Astrocyte (in vitro differentiated cells and primary cell): ENCODE measurements around the gene TMEM178B. TPM values are rescaled to one million over a fixed set of nuclear protein-coding genes. Genes with fewer than 3 reads are reported as not detected.

Experiments used
- DNase-seq: peaks from one replicate; pipeline ENCODE4 v3.0.0-alpha.2; 2010; ENCODE audit warnings: low read depth
- FAIRE-seq: peaks from 2 replicates; lab custom pipeline; 2011; peaks lifted over from hg19 to GRCh38; lab: Jason Lieb, UNC
- H2AFZ ChIP-seq: 2 replicates; pipeline ENCODE4 v1.6.0; 2012; ENCODE audit warnings: low read depth, low read length, inconsistent platforms
- H3K27ac ChIP-seq: 2 replicates; pipeline ENCODE4 v1.5.1; 2011; ENCODE audit warnings: low read depth, low read length, inconsistent platforms
- H3K27me3 ChIP-seq: 2 replicates; pipeline ENCODE4 v1.6.0; 2011; ENCODE audit warnings: low read length, inconsistent platforms; ENCODE audit not compliant: insufficient read depth
- H3K36me3 ChIP-seq: 2 replicates; pipeline ENCODE4 v1.5.1; 2011; ENCODE audit warnings: low read length, inconsistent platforms; ENCODE audit not compliant: insufficient read depth
- H3K4me1 ChIP-seq: 2 replicates; pipeline ENCODE4 v1.5.1; 2011; ENCODE audit warnings: low read length, inconsistent platforms; ENCODE audit not compliant: insufficient read depth
- H3K4me2 ChIP-seq: 2 replicates; pipeline ENCODE4 v1.6.0; 2012; ENCODE audit warnings: low read length, inconsistent platforms
- H3K4me3 ChIP-seq: 2 replicates; pipeline ENCODE4 v1.5.1; 2011; ENCODE audit warnings: low read depth, mild to moderate bottlenecking, low read length, inconsistent platforms; ENCODE audit not compliant: insufficient read depth
- H3K79me2 ChIP-seq: 2 replicates; pipeline ENCODE4 v1.6.0; 2012; ENCODE audit warnings: mild to moderate bottlenecking, low read length, inconsistent platforms; ENCODE audit not compliant: insufficient read depth
- H3K9ac ChIP-seq: 2 replicates; pipeline ENCODE4 v1.6.0; 2012; ENCODE audit warnings: mild to moderate bottlenecking, low read length, inconsistent platforms
- H3K9me3 ChIP-seq: 2 replicates; pipeline ENCODE4 v1.5.1; 2012; ENCODE audit warnings: low read depth, mild to moderate bottlenecking, low read length, inconsistent platforms; ENCODE audit not compliant: insufficient read depth
- H4K20me1 ChIP-seq: 2 replicates; pipeline ENCODE4 v1.6.0; 2012; ENCODE audit warnings: low read length, inconsistent platforms; ENCODE audit not compliant: insufficient read depth
- H3K27ac Mint-ChIP-seq: one replicate; pipeline ENCODE4 v1.8.0; 2021; ENCODE audit warnings: mild to moderate bottlenecking, mixed read lengths; ENCODE audit not compliant: unreplicated experiment
- H3K27me3 Mint-ChIP-seq: one replicate; pipeline ENCODE4 v1.8.0; 2021; ENCODE audit warnings: low read depth, mixed read lengths; ENCODE audit not compliant: unreplicated experiment
- H3K36me3 Mint-ChIP-seq: one replicate; pipeline ENCODE4 v1.8.0; 2021; ENCODE audit warnings: low read depth, mixed read lengths; ENCODE audit not compliant: unreplicated experiment
- H3K4me1 Mint-ChIP-seq: one replicate; pipeline ENCODE4 v1.8.0; 2021; ENCODE audit warnings: low read depth, mixed read lengths; ENCODE audit not compliant: unreplicated experiment
- H3K4me3 Mint-ChIP-seq: one replicate; pipeline ENCODE4 v1.8.0; 2021; ENCODE audit warnings: mild to moderate bottlenecking, moderate library complexity, mixed read lengths; ENCODE audit not compliant: unreplicated experiment
- H3K9me3 Mint-ChIP-seq: one replicate; pipeline ENCODE4 v1.8.0; 2021; ENCODE audit warnings: mild to moderate bottlenecking, mixed read lengths; ENCODE audit not compliant: unreplicated experiment
- CTCF ChIP-seq: IDR thresholded peaks from 2 replicates; pipeline ENCODE4 v1.5.1; 2011; ENCODE audit warnings: low read depth, mild to moderate bottlenecking, inconsistent platforms, low read length, moderate library complexity; ENCODE audit not compliant: insufficient read depth
- EZH2 ChIP-seq: IDR thresholded peaks from 2 replicates; pipeline ENCODE4 v1.6.1; 2012; ENCODE audit warnings: mild to moderate bottlenecking, low read length, inconsistent platforms; ENCODE audit not compliant: insufficient read depth
- total RNA-seq: library from RNA; stranded (reverse); gene quantifications from 2 replicates; pipeline ENCODE4 v1.2.1, GENCODE V29; 2021

TMEM178B gene
- total RNA-seq, 1 donor from 2014 or later: 3.9 TPM

- Mint-ChIP-seq H3K9me3 (peaks cover 2% of the 10 kb centered on the region), H3K27ac (no peak overlapping the region), H3K27me3 (peaks cover 10% of the 10 kb centered on the region), H3K36me3 (no peaks in the 10 kb centered on the region), H3K4me3 (no peak overlapping the region), H3K4me1 (no peaks in the 10 kb centered on the region)
- H3K4me2 ChIP-seq: no peak overlapping the region
- no peaks in the 10 kb centered on the region for H3K36me3 ChIP-seq
- H3K4me3 ChIP-seq: no peak overlapping the region
- no peaks in the 10 kb centered on the region for H3K27me3 ChIP-seq
- no peak overlapping the region for H2AFZ ChIP-seq
- H3K9me3 ChIP-seq: no peaks in the 10 kb centered on the region
- no peaks in the 10 kb centered on the region for H4K20me1 ChIP-seq
- no peak for TF ChIP-seq EZH2
- no peak for TF ChIP-seq CTCF
- FAIRE-seq (no peak), DNase-seq (no peak)
- H3K9ac ChIP-seq: no peak overlapping the region
- H3K79me2 ChIP-seq: no peaks in the 10 kb centered on the region
- H3K4me1 ChIP-seq: no peaks in the 10 kb centered on the region
- no peak overlapping the region for H3K27ac ChIP-seq
Measured at GRCh38 chr7:141295367-141295895, 221.6 kb downstream of the TMEM178B start.

DNA sequence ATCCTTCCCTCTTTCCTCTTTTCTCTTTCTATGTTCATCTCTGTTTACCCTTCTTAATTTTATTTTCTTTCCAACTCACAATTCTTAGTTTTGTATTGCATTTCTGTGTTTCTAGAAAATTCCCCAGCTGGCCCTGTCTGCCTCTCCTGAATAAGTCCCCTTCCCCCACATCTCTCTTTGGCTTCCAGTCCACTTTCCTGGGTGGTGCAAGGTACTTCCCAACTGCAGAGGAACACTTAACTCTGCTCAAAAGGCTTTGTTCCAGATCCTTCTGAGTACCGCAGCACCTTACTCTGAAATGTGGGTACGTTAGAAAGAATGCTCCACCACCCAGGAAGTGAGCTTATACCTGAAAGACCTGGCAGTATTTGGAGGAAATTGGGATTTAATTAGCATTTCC lies 227.0 kb downstream of the TMEM178B start:
- no peak overlapping the region for H3K4me3 Mint-ChIP-seq
- TF ChIP-seq EZH2 (no peak), CTCF (no peak)
- Histone ChIP-seq H2AFZ (no peak overlapping the region), H3K27me3 (no peaks in the 10 kb centered on the region), H3K9me3 (no peaks in the 10 kb centered on the region), H3K4me1 (no peaks in the 10 kb centered on the region), H3K4me3 (no peak overlapping the region), H3K79me2 (no peaks in the 10 kb centered on the region), H4K20me1 (no peaks in the 10 kb centered on the region), H3K36me3 (no peaks in the 10 kb centered on the region), H3K27ac (no peak overlapping the region), H3K4me2 (no peak overlapping the region), H3K9ac (no peak overlapping the region)
- FAIRE-seq (no peak), DNase-seq (no peak)
- H3K27ac Mint-ChIP-seq: no peak overlapping the region
- H3K27me3 Mint-ChIP-seq: peaks cover 7% of the 10 kb centered on the region
- no peaks in the 10 kb centered on the region for H3K36me3 Mint-ChIP-seq
- no peaks in the 10 kb centered on the region for H3K4me1 Mint-ChIP-seq
- H3K9me3 Mint-ChIP-seq: peaks cover 2% of the 10 kb centered on the region

DNA sequence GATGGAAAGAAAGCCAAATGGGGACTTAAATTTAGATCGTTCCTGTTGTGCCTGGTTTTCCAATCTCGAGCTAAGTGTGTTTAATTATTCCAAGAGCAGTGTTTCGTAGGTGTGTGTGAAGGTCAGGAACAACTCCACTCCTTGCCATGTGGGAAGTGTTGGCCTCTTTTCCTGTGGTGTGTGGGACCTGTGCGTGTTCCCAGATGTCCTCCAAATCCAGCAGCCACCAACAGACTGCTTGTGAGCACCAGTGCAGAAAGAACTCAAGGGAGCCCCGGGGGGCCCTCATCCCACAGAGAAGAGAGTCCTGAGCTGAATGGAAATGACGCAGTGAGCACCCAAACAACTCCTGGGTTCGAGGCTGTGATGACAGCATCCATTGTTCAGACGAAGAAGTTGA lies 227.7 kb downstream of the TMEM178B start:
- Histone ChIP-seq H3K27ac (no peak overlapping the region), H3K4me1 (no peaks in the 10 kb centered on the region), H2AFZ (no peak overlapping the region), H3K4me2 (no peak overlapping the region), H3K4me3 (no peak overlapping the region), H3K36me3 (no peaks in the 10 kb centered on the region), H3K9me3 (no peaks in the 10 kb centered on the region), H3K9ac (no peak overlapping the region), H3K27me3 (no peaks in the 10 kb centered on the region), H4K20me1 (no peaks in the 10 kb centered on the region), H3K79me2 (no peaks in the 10 kb centered on the region)
- no peak for TF ChIP-seq CTCF
- no peak for TF ChIP-seq EZH2
- no peaks in the 10 kb centered on the region for H3K36me3 Mint-ChIP-seq
- H3K9me3 Mint-ChIP-seq: peaks cover 2% of the 10 kb centered on the region
- DNase-seq (no peak), FAIRE-seq (no peak)
- peaks cover 7% of the 10 kb centered on the region for H3K27me3 Mint-ChIP-seq
- H3K4me1 Mint-ChIP-seq: no peaks in the 10 kb centered on the region
- no peak overlapping the region for H3K4me3 Mint-ChIP-seq
- H3K27ac Mint-ChIP-seq: no peak overlapping the region
